Limb (tissue), 2 donors: Measurements from ENCODE around the gene BBS9.
"Not testable (repeated sequence)": the region's sequence is repeated elsewhere in the genome, so short reads cannot be mapped to it uniquely, and the experiment has no call there.

ENCODE experiments used
- DNase-seq, 2 donors: peaks; one replicate each; pipeline ENCODE4 v3.0.0-alpha.2; 2016; ENCODE audit errors: extremely low spot score in 2 of 2

Gene BBS9

GRCh38 chr7:33487998-33488682 is 358.8 kb downstream of the BBS9 start:
- no peak for DNase-seq

DNA sequence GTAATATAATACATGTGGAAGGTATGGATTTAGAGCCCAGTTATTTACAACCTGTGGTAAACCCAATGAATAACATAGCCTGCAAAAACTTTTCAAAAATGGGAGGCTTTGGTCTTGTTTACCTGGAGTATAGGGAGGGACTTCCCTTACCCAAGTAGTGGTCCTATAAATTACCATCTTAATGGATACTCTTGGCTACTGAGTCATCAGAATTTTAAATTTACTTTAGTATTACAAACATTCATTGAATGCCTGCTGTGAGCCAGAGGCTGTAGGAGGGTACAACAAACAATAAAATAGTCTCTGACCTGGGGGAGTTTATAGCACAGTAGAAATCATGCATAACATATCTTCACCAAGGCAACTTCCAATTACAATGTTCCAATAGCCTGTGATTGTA is 365.1 kb downstream of the BBS9 start:
- DNase-seq = no peak

DNA sequence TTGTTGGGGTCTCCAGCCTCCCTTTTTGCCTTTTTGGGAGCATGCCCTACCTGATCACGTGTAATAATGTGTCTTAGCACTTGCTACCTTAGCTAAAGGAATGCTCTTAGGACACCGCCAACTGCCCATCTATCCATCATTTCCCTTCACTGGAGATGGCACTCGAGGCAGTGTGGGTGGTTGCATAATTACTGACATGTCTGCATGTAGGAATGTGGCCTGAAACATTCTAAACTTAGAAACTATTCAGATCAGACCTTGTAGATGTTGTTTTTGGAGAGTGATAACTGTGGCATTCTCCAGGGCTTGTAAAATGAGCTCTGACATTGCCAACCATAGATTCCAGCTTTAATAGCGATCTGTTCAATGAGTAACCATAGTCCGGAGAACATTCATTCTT is 365.8 kb downstream of the BBS9 start:
- DNase-seq = no peak

DNA sequence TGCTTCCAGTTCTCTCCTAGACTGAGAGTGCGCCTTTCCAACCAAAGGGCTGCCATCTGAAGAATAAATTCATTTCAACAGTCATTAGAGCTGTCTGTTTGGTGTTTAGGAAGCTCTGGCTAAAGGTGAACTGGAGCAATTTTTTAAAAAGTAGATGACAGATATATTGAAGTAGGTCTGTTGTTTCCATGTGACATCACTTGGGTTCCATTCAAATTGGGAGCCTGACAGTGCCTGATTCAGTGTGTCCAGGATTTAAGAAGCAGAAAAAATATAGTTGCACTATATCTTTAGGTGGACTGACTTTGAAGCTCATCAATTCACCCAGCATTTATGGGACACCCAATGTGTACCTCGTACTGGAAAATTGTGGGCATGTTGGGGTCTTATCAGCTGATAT is 367.7 kb downstream of the BBS9 start:
- DNase-seq = no peak

- peak in 1 of 2 donors; percentile 75 for DNase-seq
These were observed 371.6 kb downstream of the BBS9 start for GRCh38 chr7:33500703-33501701.

DNA sequence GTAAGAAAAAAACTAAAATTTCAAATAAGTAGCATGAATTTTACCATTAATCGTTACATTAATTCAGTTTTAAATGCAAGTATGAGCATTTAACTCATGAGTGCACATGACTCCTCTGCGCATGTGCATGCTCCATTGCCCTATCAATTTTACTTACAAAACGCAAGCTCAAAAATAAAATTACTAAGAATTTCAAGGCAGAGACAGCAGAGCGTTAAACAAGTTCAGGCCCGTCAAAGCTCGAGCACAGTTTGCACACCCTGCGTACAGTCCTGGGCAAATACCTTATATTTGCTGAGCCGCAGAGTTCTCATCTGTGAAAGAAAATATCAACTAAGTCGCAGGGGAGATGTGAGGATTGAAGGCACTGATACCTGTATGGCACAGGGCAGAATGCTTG is 373.6 kb downstream of the BBS9 start:
- DNase-seq = no peak

GRCh38 chr7:33503736-33504135 is 374.4 kb downstream of the BBS9 start:
- no peak for DNase-seq

DNA sequence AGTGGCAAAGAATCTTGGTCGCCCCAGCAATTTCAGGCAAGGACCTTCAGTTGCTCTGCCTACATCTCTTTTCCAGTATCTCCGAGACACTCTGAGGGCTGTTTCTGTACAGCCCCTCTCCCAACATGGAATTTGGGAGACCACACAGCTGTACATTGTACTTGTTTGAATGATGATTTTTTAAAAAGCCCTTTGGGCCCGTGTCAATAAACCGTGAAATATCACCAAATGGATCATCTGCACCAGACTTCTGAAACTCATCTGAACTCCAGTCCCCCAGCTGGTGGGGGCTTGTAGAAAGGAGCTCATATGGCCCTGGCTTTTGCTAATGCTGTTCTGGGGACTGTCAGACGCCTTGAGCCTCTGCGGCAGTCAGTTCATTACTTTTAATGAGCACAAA is 374.9 kb downstream of the BBS9 start:
- DNase-seq = no peak

GRCh38 chr7:33509206-33509605 is 379.8 kb downstream of the BBS9 start:
- no peak for DNase-seq

GRCh38 chr7:33511778-33512177 is 382.4 kb downstream of the BBS9 start:
- DNase-seq = no peak

DNA sequence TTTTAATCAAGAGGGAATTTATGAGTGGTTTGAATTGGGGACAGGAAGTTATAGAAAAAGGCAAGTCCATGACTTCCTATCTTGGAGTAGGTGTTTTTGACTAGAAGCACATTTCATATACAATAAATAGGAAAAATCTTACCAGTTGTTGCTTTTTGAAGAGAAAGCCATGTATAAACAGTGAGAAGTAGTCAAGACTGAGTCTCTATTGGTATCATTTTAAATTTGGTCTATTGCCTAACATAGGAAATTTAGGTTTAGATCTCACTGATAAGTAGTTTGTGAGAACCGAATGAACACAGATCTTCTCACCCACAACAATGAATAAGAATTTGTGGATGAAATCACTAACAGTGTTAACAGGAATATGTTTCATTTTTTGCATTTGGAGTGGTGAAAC is 387.2 kb downstream of the BBS9 start:
- no peak for DNase-seq

DNA sequence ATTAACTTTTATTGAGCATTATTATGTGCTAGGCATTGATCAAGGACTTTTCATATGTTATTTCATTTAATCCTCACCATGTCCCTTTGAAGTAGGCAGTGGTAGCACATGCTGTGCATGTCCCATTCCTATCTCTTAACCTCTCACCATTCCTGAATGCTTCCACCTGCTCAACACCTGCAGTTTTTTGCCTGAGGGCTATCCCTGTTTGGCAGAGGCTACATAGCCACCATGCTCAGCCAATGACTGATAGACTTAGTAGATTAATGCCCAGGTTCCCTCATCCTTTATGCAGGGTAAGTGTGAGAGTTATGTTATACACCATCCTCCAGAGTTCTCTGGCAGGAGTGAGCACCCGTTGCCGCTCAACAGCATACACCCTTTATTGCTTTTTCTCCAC is 387.8 kb downstream of the BBS9 start:
- DNase-seq = no peak

DNA sequence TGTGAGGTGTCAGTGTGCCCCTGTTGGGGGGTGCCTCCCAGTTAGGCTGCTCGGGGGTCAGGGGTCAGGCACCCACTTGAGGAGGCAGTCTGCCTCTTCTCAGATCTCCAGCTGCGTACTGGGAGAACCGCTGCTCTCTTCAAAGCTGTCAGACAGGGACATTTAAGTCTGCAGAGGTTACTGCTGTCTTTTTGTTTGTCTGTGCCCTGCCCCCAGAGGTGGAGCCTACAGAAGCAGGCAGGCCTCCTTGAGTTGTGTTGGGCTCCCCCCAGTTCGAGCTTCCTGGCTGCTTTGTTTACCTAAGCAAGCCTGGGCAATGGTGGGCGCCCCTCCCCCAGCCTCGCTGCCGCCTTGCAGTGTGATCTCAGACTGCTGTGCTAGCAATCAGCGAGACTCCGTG is 397.6 kb downstream of the BBS9 start:
- not testable (repeated sequence) for DNase-seq

- not testable (repeated sequence) for DNase-seq
These were observed 398.2 kb downstream of the BBS9 start for GRCh38 chr7:33527613-33528012.

GRCh38 chr7:33529070-33529469 is 399.7 kb downstream of the BBS9 start:
- no peak for DNase-seq

DNA sequence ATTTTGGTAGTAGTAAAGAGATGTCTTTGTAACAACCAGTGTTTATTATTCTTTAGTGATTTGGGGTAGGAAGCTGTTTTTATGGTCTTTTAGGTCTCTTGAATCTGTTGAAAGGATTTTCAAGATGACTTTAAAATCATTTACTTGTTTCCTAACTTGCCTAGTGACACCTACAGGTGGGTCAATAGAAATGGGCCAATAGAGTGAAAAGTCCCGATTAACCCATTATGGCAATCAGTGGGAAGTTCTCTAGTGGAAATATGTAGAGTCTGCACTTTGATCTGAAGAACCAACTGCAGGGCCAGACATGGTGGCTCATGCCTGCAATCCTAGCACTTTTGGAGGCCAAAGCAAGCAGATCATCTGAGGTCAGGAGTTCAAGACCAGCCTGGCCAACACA is 401.3 kb downstream of the BBS9 start:
- no peak for DNase-seq

GRCh38 chr7:33531888-33532287 is 402.5 kb downstream of the BBS9 start:
- DNase-seq = no peak

GRCh38 chr7:33534833-33535232 is 405.5 kb downstream of the BBS9 start:
- no peak for DNase-seq

DNA sequence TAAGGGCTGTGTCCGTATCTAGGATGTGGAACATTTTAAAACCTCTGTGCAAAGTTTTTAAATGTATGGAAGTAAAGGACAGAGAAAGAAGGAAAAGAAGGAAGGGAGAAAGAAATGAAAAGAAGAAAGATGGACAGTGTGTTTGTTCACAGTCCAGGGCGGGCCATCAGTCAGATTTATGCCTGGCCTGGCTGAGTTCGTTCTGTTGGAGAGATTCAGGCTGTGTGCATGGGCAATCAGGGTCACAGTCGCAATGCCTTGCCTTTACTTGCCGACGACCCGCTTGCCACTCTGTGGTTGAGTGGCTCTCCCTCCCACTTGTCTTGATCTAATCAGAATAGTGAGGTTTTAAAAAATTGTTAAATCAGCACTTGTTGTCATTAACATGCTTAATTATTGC is 406.6 kb downstream of the BBS9 start:
- no peak for DNase-seq

DNA sequence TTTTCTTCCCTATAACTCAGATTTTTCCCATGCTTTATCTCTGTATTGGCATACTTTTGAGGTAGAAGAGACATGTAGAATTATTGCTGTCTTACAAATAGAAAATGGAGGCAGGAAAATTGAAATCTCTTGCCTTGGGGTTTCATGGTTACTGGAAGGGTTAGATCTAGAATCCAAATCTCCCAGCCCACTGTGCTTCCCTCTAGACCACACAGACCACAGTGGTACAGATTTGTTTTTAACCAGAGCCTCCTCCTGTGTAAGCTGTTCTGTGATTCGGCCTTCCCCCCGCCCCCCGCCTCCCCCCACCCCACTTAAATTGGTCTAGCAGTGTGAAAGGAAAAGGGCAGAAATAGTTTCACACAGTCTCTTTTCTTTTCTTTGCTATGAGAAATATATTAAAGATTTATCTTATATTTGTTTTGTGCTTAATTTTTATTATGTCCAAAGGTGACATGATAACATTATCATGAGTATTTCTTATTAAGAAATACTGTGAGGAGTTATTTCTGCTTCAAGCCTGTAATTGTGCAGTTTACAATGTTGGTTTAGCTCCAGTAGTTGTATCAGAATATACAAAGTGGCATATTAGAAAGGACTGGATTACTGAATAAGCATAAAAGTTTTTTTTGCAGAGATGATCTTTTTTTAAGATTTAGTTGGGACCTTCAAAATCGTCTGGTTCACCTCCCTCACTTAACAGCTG is 407.2 kb downstream of the BBS9 start:
- DNase-seq = no peak

- no peak for DNase-seq
These were observed 407.7 kb downstream of the BBS9 start for GRCh38 chr7:33537104-33537477.

GRCh38 chr7:33539198-33539597 is 409.8 kb downstream of the BBS9 start:
- no peak for DNase-seq
